ENCODE data around the gene FAM9A. TPM values are rescaled to one million over a fixed set of nuclear protein-coding genes. Genes with fewer than 3 reads are reported as not detected.

Gene FAM9A
- total RNA-seq: not detected in 2 replicates

DNA sequence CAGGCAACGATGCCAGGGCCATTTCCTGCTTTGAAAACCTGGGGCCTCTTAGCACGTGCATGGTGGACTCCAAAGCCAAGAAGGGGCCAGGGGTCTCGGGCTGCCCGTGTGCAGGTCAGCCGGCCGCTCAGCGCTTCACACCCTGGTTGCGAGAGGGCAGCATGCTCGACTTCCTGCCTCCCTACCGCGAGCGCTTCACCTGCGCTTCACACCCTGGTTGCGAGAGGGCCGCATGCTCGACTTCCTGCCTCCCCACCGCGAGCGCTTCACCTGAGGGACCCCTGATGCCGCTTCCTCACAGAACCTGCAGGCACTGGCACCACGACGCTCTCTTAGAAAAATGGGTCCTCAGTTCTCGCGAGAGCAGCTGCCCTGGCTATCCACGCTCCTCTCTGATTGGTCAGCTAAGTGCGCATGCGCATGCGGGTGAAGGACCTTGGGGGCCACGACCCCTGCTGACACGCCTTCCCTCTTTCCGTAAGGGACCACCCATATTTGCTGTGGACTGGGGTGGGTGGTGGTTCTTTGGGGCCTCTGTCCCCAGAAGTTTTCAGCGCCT is at the start of gene FAM9A:
Gene FAM9A, minus strand, starts transcription at position 343 of the 559 bp plus-strand sequence. CDS start 1,212 bp downstream, outside the sequence.

Other genes with a start within 250 kb of the FAM9A start
- under 0.01 and 0.46 TPM in 2 replicates for gene ANOS1, start 69.2 kb downstream of the FAM9A start, total RNA-seq
- gene FAM9B, start 232.7 kb upstream of the FAM9A start, total RNA-seq: not detected in 2 replicates

Measured in smooth muscle cell of bladder (primary cell).